ENCODE results near the gene RYK. TPM values are rescaled to one million over a fixed set of nuclear protein-coding genes. Genes with fewer than 3 reads are reported as not detected.

RYK gene
- total RNA-seq, 1 donor from 2014 or later = 59.2 TPM

DNA sequence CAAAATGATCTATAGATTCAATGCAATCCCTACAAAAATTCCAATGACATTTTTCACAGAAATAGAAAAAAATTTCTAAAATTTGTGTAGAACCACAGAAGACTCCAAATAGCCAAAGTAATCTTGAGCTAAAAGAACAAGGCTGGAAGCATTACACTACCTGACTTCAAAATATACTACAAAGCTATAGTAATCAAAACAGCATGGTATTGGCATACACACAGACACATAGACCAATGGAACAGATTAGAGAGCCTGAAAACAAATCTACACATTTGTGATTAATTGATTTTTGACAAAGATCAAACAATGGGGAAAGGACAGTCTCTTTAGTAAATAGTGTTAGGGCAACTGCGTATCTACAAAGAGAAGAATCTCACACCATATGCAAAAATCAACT, 45.3 kb upstream of the RYK start:
- no peaks in the 10 kb centered on the region for H3K9me3 Mint-ChIP-seq
- no peak overlapping the region for H3K27ac Mint-ChIP-seq
- no peak for DNase-seq (ENCODE audit: extremely low spot score, unreplicated experiment)
- no peak overlapping the region for H3K4me3 Mint-ChIP-seq
- H3K36me3 Mint-ChIP-seq = no peaks in the 10 kb centered on the region
- no peaks in the 10 kb centered on the region for H3K27me3 Mint-ChIP-seq
- H3K4me1 Mint-ChIP-seq (ENCODE audit: unreplicated experiment) = no peaks in the 10 kb centered on the region
- TF ChIP-seq, protein P1, sequence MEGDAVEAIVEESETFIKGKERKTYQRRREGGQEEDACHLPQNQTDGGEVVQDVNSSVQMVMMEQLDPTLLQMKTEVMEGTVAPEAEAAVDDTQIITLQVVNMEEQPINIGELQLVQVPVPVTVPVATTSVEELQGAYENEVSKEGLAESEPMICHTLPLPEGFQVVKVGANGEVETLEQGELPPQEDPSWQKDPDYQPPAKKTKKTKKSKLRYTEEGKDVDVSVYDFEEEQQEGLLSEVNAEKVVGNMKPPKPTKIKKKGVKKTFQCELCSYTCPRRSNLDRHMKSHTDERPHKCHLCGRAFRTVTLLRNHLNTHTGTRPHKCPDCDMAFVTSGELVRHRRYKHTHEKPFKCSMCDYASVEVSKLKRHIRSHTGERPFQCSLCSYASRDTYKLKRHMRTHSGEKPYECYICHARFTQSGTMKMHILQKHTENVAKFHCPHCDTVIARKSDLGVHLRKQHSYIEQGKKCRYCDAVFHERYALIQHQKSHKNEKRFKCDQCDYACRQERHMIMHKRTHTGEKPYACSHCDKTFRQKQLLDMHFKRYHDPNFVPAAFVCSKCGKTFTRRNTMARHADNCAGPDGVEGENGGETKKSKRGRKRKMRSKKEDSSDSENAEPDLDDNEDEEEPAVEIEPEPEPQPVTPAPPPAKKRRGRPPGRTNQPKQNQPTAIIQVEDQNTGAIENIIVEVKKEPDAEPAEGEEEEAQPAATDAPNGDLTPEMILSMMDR (conservative IDR thresholded peaks at IDR 0.05) = no peak

DNA sequence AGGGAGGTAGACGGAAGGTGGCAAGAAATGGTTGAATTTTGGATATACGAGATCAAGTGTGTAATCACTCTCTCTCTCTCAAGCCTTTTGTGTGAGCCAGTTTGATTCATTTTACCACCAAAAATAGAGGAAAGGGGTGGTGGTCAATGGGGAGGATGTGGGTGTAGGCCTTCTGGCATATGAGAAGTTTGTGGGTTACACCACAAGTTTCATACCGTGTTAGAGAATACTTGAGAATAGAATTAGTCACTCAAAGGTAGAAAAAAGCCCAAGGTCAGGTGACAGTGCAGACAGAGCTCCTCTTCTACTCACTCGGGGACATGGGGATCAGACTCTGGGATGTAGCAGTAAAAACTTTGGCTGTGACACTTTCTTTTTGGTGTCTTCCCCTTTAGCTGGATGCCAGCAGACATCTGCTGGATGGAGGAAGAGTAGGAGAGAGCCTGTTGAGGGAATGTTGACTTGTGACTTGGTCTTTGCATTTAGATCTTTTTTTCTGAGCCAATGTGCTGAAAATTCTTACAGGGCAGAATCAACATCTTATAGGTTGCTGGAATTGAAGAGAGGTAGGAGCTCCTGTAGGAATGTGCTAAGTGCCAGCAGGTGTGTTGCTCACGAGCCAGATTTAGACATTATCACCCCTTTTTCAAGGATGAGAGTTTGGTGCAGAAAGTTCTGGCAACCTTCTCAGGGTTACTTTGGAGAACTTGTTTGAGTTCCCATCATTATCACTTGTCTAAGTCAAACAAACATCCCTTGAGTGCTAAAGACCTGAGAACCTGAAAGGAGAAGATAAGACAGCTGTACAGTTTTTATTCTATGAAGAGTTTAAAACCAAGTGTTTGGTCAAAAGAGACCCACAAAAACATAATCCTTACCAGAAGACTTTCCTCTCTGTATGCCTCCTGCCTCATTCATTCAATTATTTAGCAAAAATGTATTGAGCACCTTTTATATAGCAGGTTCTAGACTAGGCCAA, 43.9 kb upstream of the RYK start:
- Mint-ChIP-seq H3K27me3 (no peaks in the 10 kb centered on the region), H3K4me1 (ENCODE audit: unreplicated experiment) (no peaks in the 10 kb centered on the region), H3K36me3 (no peaks in the 10 kb centered on the region), H3K9me3 (no peaks in the 10 kb centered on the region), H3K4me3 (no peak overlapping the region), H3K27ac (no peak overlapping the region)
- TF ChIP-seq, protein P1 (conservative IDR thresholded peaks at IDR 0.05) = no peak
- no peak for DNase-seq (ENCODE audit: extremely low spot score, unreplicated experiment)

DNA sequence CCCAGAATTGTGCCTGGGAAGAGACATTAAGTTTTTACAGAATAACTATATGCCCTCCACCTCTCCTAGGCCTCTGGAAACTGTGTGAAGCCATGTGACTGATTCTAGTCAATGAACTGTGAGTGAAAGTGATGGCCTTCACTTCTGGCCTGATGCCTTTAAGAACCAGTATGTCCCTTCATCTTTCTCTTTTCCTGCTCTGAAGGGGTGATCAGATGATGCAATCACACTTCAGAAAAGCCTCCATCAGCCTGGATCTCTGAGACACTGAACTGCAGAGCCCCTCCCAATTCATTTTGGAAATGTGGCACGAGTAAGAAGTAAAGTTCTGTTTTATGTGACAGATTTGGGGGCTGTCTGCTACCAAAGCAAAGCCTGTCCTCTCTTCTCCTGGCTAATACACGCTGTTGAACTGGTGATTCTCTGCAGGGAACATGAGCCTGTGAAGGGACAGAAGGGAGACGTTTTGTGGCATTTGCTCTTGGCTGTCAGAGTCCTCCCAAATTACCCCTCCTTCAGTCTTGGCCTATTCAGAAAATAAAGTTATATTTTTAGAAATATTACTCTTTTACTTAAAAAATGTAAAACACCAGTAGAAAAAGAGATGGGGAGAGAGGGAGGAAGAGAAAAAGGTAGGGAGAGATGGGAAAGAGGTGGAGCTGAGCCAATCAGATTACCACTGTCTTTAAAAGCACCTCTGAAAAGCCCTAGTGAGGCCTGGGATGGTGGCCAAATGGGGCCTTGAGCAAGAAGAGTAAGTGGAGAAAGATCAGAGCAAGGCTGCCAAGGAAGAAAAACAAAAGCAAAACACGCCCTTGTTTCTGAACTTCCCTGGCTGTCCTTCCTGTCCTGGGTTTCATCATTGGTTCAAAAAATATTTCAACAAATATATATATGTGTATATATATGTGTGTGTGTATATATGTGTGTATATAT, 40.9 kb upstream of the RYK start:
- no peaks in the 10 kb centered on the region for H3K36me3 Mint-ChIP-seq
- H3K4me3 Mint-ChIP-seq = no peak overlapping the region
- H3K27ac Mint-ChIP-seq = no peak overlapping the region
- no peaks in the 10 kb centered on the region for H3K27me3 Mint-ChIP-seq
- TF ChIP-seq, protein P1 (conservative IDR thresholded peaks at IDR 0.05) = no peak
- H3K4me1 Mint-ChIP-seq (ENCODE audit: unreplicated experiment) = no peaks in the 10 kb centered on the region
- no peaks in the 10 kb centered on the region for H3K9me3 Mint-ChIP-seq
- no peak for DNase-seq (ENCODE audit: extremely low spot score, unreplicated experiment)

DNA sequence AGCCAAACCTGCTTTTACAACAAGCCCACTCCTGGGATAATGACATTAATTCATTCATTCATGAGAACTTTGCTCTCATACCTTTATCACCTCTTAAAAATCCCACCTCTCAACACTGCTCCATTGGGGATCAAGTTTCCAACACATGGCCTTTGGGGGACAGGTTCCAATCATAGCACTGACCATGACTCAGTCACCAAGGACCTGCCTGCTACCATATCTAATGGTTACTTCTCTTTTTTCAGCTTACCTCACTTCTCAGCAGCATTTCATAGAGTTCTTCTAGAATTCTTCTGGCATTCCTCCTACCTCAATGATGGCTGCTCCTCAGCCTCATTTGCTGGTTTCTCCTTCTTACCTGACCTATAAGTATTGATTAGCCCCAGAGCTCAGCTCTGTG, 36.9 kb upstream of the RYK start:
- TF ChIP-seq, protein P1 (conservative IDR thresholded peaks at IDR 0.05) = no peak
- no peak for DNase-seq (ENCODE audit: extremely low spot score, unreplicated experiment)
- H3K9me3 Mint-ChIP-seq = no peaks in the 10 kb centered on the region
- H3K36me3 Mint-ChIP-seq = no peaks in the 10 kb centered on the region
- no peak overlapping the region for H3K27ac Mint-ChIP-seq
- no peak overlapping the region for H3K4me3 Mint-ChIP-seq
- H3K27me3 Mint-ChIP-seq = no peaks in the 10 kb centered on the region
- H3K4me1 Mint-ChIP-seq (ENCODE audit: unreplicated experiment) = no peaks in the 10 kb centered on the region

DNA sequence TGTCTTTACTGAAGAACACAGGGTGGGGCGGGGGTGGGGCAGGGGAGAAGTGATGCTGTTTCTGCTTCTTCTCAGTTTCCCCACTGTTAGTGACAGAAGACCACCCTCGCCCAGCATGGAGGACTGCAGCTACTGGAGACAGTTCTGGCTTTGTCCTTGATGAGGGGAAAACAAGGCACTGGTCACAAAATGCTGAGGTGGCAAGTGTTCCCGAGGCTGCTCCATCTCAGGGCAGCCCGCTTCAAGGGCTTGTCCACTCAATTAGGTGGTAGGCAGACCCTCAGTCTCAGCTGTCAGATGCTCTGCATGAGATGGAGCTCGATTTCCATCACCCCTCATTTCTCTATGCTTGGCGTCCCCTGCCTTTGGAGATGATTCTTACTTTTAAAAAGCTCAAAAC, 33.8 kb upstream of the RYK start:
- TF ChIP-seq, protein P1 (conservative IDR thresholded peaks at IDR 0.05) = no peak
- peaks cover 5% of the 10 kb centered on the region for H3K9me3 Mint-ChIP-seq
- H3K27me3 Mint-ChIP-seq = no peaks in the 10 kb centered on the region
- H3K27ac Mint-ChIP-seq = no peak overlapping the region
- peaks cover 10% of the 10 kb centered on the region for H3K4me1 Mint-ChIP-seq (ENCODE audit: unreplicated experiment)
- no peak for DNase-seq (ENCODE audit: extremely low spot score, unreplicated experiment)
- no peak overlapping the region for H3K4me3 Mint-ChIP-seq
- no peaks in the 10 kb centered on the region for H3K36me3 Mint-ChIP-seq
